Hippocampal formation (tissue), 2 donors: ENCODE data around the gene IL19.
"Not testable (repeated sequence)": the region's sequence is repeated elsewhere in the genome, so short reads cannot be mapped to it uniquely, and the experiment has no call there.

Experiments used
- DNase-seq, 2 donors: peaks; one replicate each; lab custom pipeline; 2025; lab: John Stamatoyannopoulos, UW

Gene IL19

GRCh38 chr1:206776229-206776628 is 5.7 kb downstream of the IL19 start:
- DNase-seq = no peak

GRCh38 chr1:206778031-206778430 is 7.5 kb downstream of the IL19 start:
- DNase-seq = no peak

- not testable (repeated sequence) for DNase-seq
Observed at GRCh38 chr1:206778911-206779310, 8.3 kb downstream of the IL19 start.

- DNase-seq = no peak
Observed at GRCh38 chr1:206779638-206780037, 9.1 kb downstream of the IL19 start.

- DNase-seq = no peak
Observed at GRCh38 chr1:206782448-206782847, 11.9 kb downstream of the IL19 start.

- DNase-seq = no peak
Observed at GRCh38 chr1:206783506-206783905, 12.9 kb downstream of the IL19 start.

GRCh38 chr1:206784471-206784903 is 13.9 kb downstream of the IL19 start:
- no peak for DNase-seq

GRCh38 chr1:206785182-206785765 is 14.7 kb downstream of the IL19 start:
- DNase-seq = no peak

- no peak for DNase-seq
Observed at GRCh38 chr1:206786212-206786886, 15.8 kb downstream of the IL19 start.

- DNase-seq = no peak
Observed at GRCh38 chr1:206787891-206788290, 17.3 kb downstream of the IL19 start.

GRCh38 chr1:206788487-206789050 is 18.0 kb downstream of the IL19 start:
- DNase-seq = no peak

- DNase-seq = no peak
Observed at GRCh38 chr1:206790502-206791250, 20.1 kb downstream of the IL19 start.

- no peak for DNase-seq
Observed at GRCh38 chr1:206792939-206793607, 22.5 kb downstream of the IL19 start.

GRCh38 chr1:206793620-206794019 is 23.0 kb downstream of the IL19 start:
- DNase-seq = no peak

GRCh38 chr1:206794294-206794908 is 23.8 kb downstream of the IL19 start:
- no peak for DNase-seq

GRCh38 chr1:206796116-206796515 is 25.5 kb downstream of the IL19 start:
- no peak for DNase-seq

GRCh38 chr1:206796981-206797402 is 26.4 kb downstream of the IL19 start:
- no peak for DNase-seq

GRCh38 chr1:206797534-206798383 is 27.2 kb downstream of the IL19 start:
- no peak for DNase-seq

GRCh38 chr1:206798384-206798996 is 27.9 kb downstream of the IL19 start:
- no peak for DNase-seq

GRCh38 chr1:206799311-206799710 is 28.7 kb downstream of the IL19 start:
- DNase-seq = no peak
